HG02852 (cell line): ENCODE results near the gene KTN1.

Experiments used
- ATAC-seq: cut with Tn5 transposase; IDR thresholded peaks from one replicate; pipeline ENCODE4 v1.9.1; 2021; ENCODE audit warnings: mild to moderate bottlenecking, moderate library complexity; ENCODE audit not compliant: unreplicated experiment

Gene KTN1, protein sequence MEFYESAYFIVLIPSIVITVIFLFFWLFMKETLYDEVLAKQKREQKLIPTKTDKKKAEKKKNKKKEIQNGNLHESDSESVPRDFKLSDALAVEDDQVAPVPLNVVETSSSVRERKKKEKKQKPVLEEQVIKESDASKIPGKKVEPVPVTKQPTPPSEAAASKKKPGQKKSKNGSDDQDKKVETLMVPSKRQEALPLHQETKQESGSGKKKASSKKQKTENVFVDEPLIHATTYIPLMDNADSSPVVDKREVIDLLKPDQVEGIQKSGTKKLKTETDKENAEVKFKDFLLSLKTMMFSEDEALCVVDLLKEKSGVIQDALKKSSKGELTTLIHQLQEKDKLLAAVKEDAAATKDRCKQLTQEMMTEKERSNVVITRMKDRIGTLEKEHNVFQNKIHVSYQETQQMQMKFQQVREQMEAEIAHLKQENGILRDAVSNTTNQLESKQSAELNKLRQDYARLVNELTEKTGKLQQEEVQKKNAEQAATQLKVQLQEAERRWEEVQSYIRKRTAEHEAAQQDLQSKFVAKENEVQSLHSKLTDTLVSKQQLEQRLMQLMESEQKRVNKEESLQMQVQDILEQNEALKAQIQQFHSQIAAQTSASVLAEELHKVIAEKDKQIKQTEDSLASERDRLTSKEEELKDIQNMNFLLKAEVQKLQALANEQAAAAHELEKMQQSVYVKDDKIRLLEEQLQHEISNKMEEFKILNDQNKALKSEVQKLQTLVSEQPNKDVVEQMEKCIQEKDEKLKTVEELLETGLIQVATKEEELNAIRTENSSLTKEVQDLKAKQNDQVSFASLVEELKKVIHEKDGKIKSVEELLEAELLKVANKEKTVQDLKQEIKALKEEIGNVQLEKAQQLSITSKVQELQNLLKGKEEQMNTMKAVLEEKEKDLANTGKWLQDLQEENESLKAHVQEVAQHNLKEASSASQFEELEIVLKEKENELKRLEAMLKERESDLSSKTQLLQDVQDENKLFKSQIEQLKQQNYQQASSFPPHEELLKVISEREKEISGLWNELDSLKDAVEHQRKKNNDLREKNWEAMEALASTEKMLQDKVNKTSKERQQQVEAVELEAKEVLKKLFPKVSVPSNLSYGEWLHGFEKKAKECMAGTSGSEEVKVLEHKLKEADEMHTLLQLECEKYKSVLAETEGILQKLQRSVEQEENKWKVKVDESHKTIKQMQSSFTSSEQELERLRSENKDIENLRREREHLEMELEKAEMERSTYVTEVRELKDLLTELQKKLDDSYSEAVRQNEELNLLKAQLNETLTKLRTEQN (N-terminal part only)

DNA sequence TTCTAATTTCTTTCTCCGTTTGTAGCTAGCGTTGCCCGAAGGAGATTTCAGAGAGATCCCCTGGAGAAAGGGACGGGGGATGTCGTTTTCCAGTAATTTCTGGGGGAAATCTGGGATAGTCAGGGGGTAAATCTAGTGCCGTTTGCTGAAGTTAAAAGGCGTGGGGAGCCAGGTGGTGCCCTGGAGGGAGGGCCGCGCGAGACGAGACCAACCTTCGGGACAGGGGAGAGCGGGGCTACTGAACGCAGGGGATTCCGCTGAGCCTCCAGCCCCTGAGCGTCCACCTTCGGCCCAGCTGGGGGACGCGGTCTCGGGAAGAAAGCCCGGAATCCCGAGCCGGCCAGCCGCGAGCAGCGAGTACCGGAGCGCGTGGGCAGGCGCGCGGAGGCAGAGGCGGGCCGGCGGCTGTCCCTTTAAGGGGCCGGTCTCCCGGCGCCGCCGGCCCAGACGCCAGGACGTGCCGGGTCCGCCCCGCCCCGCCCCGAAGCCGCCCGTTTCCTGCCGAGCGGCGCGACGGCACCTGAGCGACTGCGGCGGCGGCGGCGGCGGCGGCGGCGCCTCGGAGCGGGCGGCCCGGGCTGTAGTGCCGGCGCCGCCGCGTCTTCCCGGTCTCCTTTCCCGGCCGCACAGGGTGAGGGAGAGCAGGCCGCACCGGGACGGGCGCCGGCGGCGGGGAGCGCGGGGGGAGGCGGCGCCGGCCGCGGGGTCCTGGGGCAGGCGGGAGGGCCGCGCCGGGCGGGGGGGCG, at the start of gene KTN1:
Gene KTN1 (plus strand): TSS at position 484 of the 746 bp plus-strand sequence. CDS start 31,842 bp downstream, outside the sequence.
- peak; percentile 82 for ATAC-seq

GRCh38 chr14:55530464-55530863, 49.5 kb upstream of the KTN1 start:
- ATAC-seq = no peak

GRCh38 chr14:55532645-55533344, 47.2 kb upstream of the KTN1 start:
- ATAC-seq = no peak

DNA sequence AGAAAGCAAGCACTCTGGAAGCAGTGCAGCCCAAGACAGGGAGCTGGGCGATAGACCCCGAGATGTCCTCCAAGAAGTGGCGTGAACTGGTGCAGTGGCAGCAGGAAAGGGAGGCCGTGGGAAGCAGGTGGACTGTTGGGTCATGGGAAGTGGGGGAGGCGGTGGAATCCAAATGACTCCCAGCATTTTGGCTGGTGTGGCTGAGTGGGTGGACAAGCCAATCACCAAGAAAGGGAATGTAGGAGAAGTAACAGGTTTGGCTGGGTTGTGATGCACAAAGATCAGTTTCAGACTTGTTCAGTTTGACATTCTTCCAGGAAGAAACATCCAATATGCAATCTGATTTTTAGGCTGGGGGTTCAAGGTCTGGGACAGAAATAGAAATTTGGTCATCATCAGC, 46.0 kb upstream of the KTN1 start:
- ATAC-seq = no peak

DNA sequence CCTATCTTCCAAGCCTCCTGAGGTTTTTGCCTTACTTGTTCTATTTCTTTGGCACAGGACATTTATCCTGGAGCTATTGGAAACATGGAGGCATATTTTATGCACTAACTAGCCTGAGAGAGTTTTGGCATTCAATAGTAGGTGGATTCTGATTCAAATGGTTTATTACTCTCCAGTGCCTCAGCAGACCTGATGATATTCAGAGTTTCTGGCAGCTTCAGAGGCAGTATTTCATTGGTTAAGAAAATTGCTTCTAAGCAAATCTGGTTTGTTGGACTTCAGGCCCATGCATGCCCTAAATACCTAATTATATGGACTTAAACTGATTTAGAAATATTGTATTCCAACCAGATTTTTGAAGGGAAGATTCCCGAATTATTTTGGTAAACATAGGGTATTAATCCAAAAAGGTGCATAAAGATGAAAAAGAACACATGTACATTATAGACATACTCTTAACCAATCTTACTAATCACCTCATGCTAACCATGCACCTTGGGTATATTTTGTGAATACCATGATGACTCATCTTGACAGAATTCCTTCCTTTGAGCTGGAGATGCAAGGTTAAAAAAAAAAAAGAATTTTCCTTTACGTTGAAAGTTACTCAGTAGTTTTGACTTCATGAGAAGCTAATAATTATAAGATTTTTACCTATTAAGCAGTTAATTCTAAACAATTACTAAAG, 44.3 kb upstream of the KTN1 start:
- no peak for ATAC-seq

DNA sequence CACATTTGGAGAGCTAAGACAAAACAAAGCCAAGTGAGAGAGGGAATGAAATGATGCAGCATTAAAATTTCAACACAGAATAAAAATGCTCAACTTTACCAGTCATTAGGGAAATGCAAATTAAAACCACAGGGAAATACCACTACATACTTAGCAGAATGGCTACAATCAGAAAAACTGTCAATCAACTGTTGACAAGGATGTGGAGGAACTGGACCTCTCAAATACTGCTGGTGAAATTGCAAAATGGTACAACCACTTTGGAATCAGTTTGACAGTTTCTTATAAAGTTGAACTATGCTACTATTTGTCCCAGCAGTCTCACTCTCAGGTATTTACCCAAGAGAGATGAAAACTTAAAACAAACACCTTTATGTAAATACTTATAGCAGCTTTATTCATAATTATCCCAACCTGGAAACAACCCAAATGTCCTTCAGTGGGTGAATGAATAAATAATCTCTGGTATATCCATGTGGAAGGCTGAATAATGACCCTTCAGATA, 43.8 kb upstream of the KTN1 start:
- ATAC-seq = no peak

GRCh38 chr14:55537782-55538181, 42.2 kb upstream of the KTN1 start:
- no peak for ATAC-seq

DNA sequence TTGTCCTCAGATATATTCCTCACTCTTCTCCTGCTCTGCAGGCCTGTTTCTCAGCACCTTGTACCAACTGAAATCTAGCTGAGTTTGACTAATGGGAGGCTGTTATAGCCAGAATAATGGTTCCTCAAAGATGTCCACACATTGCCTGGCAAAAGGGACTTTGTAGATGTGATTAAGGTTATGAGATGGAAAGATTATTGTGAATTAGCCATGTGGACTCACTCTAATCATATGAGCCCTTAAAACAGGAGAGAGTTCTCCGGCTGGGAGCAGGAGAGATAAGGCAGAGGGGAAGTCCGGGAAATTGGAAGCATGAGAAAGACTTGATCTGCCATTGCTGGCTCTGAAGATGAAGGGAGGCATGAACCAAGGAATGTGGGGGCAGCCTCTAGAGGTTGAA, 40.0 kb upstream of the KTN1 start:
- ATAC-seq = no peak

GRCh38 chr14:55540847-55541773, 38.9 kb upstream of the KTN1 start:
- no peak for ATAC-seq

DNA sequence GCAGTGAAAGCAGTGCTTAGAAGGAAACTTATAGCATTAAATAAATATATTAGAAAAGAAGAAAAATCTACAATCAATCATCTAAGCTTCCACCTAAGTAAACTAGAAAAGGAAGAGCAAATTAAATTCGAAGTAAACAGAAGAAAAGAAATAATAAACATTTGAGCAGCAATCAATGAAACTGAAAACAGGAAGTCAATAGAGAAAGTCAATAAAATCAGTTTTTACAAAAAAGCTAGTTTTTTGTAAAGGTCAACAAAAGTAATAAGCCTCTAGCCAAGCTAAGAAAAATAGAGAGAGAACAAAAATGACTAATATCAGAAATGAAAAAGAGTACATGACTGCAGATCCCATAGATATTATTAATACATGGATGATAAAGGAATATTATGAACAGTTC, 34.2 kb upstream of the KTN1 start:
- peak; percentile 15 for ATAC-seq

GRCh38 chr14:55546212-55546874, 33.7 kb upstream of the KTN1 start:
- peak; percentile 45 for ATAC-seq

DNA sequence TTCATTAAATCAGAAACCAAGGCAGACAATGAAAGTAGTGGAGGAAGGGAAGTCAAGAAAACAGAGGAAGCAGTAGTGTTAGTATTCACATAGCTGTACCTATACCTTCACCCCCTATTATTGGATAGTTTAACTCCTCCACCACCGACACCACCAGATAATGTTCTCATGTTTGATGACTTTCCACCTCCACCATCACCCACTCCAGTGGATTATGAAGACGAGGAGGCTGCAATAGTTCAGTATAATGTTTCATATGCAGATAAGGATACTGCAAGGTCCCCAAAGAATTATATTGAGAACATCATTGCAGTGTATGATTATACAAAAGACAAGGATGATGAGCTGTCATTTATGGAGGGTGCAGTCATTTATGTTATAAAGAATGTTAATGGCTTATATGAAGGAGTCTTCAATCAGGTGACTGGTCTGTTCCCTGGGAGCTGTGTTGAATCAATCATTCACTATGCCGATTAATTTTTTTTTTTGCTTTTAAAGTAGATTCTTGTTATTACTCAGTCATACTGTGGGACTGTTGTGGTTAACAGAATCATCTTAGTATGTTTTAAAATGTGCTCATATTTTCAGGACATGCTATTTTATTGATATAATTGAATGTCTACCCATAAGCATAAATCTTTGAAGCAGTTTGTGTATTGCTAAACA, 32.2 kb upstream of the KTN1 start:
- no peak for ATAC-seq

GRCh38 chr14:55553791-55554190, 26.2 kb upstream of the KTN1 start:
- no peak for ATAC-seq

DNA sequence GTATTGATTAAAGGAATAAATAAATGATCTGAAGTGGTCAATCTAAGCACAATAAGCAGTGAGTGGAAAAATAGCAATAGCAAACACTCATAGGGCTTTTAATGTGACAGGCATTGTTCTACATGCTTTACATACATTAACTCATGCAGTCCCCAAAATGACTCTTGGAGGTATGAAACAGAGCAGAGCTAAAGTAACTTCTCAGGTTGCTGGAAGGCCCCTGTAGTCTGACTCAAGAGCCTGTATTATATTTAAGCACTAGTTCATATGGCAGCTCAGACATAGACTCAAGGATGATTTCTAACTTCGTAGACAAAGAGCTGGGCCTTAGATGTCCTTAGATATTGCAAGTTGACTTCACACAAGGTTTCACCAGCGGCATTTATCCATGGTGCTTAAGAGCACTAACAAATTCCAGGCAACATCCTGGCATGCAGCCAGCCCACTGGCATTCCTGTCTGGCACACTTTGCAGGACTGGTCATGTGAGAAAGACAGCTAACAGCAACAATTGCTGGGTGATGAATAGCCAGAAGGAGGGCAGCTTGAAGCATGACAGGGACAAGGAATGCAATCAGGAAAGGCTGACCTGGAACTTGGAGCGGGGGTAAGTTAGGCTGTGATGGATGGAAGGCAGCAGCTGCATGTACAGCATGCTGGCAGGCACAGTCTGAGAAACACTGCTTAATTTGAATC, 22.9 kb upstream of the KTN1 start:
- no peak for ATAC-seq

DNA sequence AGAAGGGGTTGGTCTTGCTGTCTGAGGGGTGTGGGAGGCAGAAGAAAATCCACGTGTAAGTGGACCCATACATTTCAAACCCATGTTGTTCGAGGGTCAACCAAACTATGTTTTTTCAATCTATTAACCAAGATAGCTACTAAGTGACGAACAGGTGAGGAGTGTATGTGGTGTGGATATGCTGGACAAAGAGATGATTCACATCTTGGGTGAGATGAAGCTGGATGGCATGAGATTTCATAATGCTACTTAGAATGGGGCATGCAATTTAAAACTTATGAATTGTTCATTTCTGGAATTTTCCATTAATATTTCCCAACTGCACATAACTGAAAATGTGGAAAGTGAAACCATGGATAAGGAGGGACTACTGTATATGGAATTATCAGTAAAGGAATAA, 17.9 kb upstream of the KTN1 start:
- no peak for ATAC-seq

DNA sequence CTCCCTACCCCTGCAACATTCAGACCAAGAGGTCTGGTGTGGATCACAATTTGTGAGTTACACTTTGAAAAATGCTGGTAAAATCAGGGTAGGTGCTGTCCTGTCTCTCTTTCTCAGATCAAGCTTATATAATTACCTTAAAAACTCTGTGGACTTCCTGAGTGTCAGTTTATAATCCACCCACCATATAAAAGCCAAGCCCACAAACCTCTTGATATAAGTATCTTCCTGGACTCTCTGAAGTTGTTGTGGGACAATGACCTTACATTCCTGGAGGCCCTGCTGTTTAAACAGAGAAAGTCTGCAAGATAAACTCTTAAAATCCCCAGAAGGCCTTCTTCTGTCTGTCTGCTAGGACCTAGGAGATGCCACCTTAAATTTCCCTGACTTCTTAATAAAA, 11.4 kb upstream of the KTN1 start:
- ATAC-seq = no peak
